ENCODE measurements around the gene PIK3C2A. TPM values are rescaled to one million over a fixed set of nuclear protein-coding genes. Genes with fewer than 3 reads are reported as not detected.

PIK3C2A gene
- total RNA-seq: 21.1 and 25.4 TPM in 2 replicates

GRCh38 chr11:17207317-17208256, at the start of gene PIK3C2A:
TSS of gene PIK3C2A (minus strand) at chr11:17207986. CDS start at chr11:17169741, 38,245 bp downstream.

Other genes starting within 250 kb of the PIK3C2A start
- gene PLEKHA7, start 193.6 kb downstream of the PIK3C2A start, total RNA-seq: 0.50 and 3.1 TPM in 2 replicates
- 1,306 and 1,314 TPM in 2 replicates for gene RPS13, start 130.3 kb downstream of the PIK3C2A start, total RNA-seq
- gene NUCB2, start 68.8 kb upstream of the PIK3C2A start, total RNA-seq: 29.6 and 41.7 TPM in 2 replicates
- gene NCR3LG1, start 143.8 kb upstream of the PIK3C2A start, total RNA-seq: 4.2 and 5.6 TPM in 2 replicates
- gene KCNJ11, start 180.7 kb upstream of the PIK3C2A start, total RNA-seq: under 0.01 TPM in 2 replicates